ENCODE measurements around the gene CDC20B. TPM values are rescaled to one million over a fixed set of nuclear protein-coding genes. Genes with fewer than 3 reads are reported as not detected.
A peak's percentile ranks its signal among the peaks of the same experiment; 100 is the strongest.

Gene CDC20B
- total RNA-seq, 1 experiment from 2014 or later, result not detected

- peak overlapping the region; percentile 35 to 57 for H3K4me3 ChIP-seq (replicated peaks in 1 of 2; ENCODE audit: low read depth in 1 of 2, low read length in 2 of 2)
- ATAC-seq (peak; percentile 14), DNase-seq (ENCODE audit: low read depth, low spot score) (no peak)
- intact Hi-C loops (cut with micrococcal nuclease), result loop anchor here (2.0 to 10.0 kb wide), 6 partner anchors 53 to 821 kb away; partner anchors contain the start of genes DHX29, IL6ST, MCIDAS and MTREX
- H3K36me3 ChIP-seq (ENCODE audit: control insufficient read depth in 1 of 2, insufficient read depth in 2 of 2, low read length in 2 of 2), result no peaks in the 10 kb centered on the region
- 0 out of 2 replicates have a peak overlapping the region, but pooled peaks have one; percentile 3 for H3K27ac ChIP-seq (ENCODE audit: low read depth, low read length)
- POLR2A ChIA-PET, result interaction anchor here (1.1 kb wide), 1 partner anchor 14 kb away, joined by 3 read pairs; the partner anchor contains the start of gene GPX8
- H3K4me1 ChIP-seq (ENCODE audit: control insufficient read depth in 1 of 2, insufficient read depth in 2 of 2, low read length in 2 of 2), result peaks cover 14 to 37% of the 10 kb centered on the region in 2 experiments; a peak in 3 of 4 replicates
- H3K4me2 ChIP-seq (ENCODE audit: low read length), result peak overlapping the region; percentile 85
- RAD21 ChIA-PET (ENCODE audit: low non-redundant PET in 1 of 2, low total read pairs in 2 of 2, uncharacterized antibody in 2 of 2, unreplicated experiment in 2 of 2), result no interaction called here
- H3K79me2 ChIP-seq (ENCODE audit: insufficient read depth, low read length), result no peaks in the 10 kb centered on the region
- TF ChIP-seq ZFX (IDR thresholded peaks at IDR 0.05) (peak; percentile 36; the same call in 1 of the 2 replicates), CEBPB (IDR thresholded peaks at IDR 0.05; ENCODE audit: low read depth) (no peak)
- no peaks in the 10 kb centered on the region for H3K27me3 ChIP-seq (ENCODE audit: insufficient read depth, low read length)
- no peaks in the 10 kb centered on the region for H3K9me2 ChIP-seq (ENCODE audit: insufficient read depth)
- H3K9ac ChIP-seq (ENCODE audit: low read length), result peak overlapping the region; percentile 53
- H2AFZ ChIP-seq (ENCODE audit: low read depth, low read length, poor library complexity, severe bottlenecking), result peak overlapping the region; percentile 89
- no peaks in the 10 kb centered on the region; the same call in 1 of the 2 replicates for H4K20me1 ChIP-seq (ENCODE audit: insufficient read depth)
- BruUV-seq (replicated peaks), result no TSS peak
- CTCF ChIA-PET, result interaction anchor here (0.9 to 3.3 kb wide), 6 partner anchors 14 to 520 kb away, joined by 4 to 16 read pairs (median 10); partner anchors contain the start of genes CCNO and GPX8
- no peaks in the 10 kb centered on the region for H3K9me3 ChIP-seq (ENCODE audit: control insufficient read depth in 1 of 2, insufficient read depth in 1 of 2, low read depth in 1 of 2, low read length in 2 of 2)
Observed at GRCh38 chr5:55173687-55174230, 782 bp upstream of the CDC20B start.

- Histone ChIP-seq H3K4me3 (replicated peaks in 1 of 2; ENCODE audit: low read depth in 1 of 2, low read length in 2 of 2) (peak overlapping the region; percentile 33 to 49), H3K79me2 (ENCODE audit: insufficient read depth, low read length) (no peaks in the 10 kb centered on the region), H3K27ac (ENCODE audit: low read depth, low read length) (no peak overlapping the region), H3K4me1 (ENCODE audit: control insufficient read depth in 1 of 2, insufficient read depth in 2 of 2, low read length in 2 of 2) (peaks cover 14 to 37% of the 10 kb centered on the region in 2 experiments; a peak in 3 of 4 replicates), H3K9me3 (ENCODE audit: control insufficient read depth in 1 of 2, insufficient read depth in 1 of 2, low read depth in 1 of 2, low read length in 2 of 2) (no peaks in the 10 kb centered on the region), H3K36me3 (ENCODE audit: control insufficient read depth in 1 of 2, insufficient read depth in 2 of 2, low read length in 2 of 2) (no peaks in the 10 kb centered on the region), H3K27me3 (ENCODE audit: insufficient read depth, low read length) (no peaks in the 10 kb centered on the region), H3K9me2 (ENCODE audit: insufficient read depth) (no peaks in the 10 kb centered on the region), H3K4me2 (ENCODE audit: low read length) (peak overlapping the region; percentile 85), H4K20me1 (ENCODE audit: insufficient read depth) (no peaks in the 10 kb centered on the region; the same call in 1 of the 2 replicates), H2AFZ (ENCODE audit: low read depth, low read length, poor library complexity, severe bottlenecking) (peak overlapping the region; percentile 96), H3K9ac (ENCODE audit: low read length) (0 out of 2 replicates have a peak overlapping the region, but pooled peaks have one; percentile 11)
- ChIA-PET RAD21 (ENCODE audit: low non-redundant PET in 1 of 2, low total read pairs in 2 of 2, uncharacterized antibody in 2 of 2, unreplicated experiment in 2 of 2) (interaction anchor here in 1 of 2 experiments (0.9 kb wide), 1 partner anchor 236 kb away, joined by 4 read pairs; no protein-coding TSS in a partner anchor), CTCF (interaction anchor here (0.9 to 3.3 kb wide), 5 partner anchors 13 to 1028 kb away, joined by 3 to 16 read pairs (median 14); partner anchors contain the start of genes CCNO and GPX8), POLR2A (interaction anchor here (1.1 kb wide), 1 partner anchor 13 kb away, joined by 3 read pairs; the partner anchor contains the start of gene GPX8)
- TF ChIP-seq EGR1 (IDR thresholded peaks at IDR 0.05; ENCODE audit: low read depth), result no peak
- TF ChIP-seq RAD21 (IDR thresholded peaks at IDR 0.05; ENCODE audit: low read depth), result peak; percentile 94
- TF ChIP-seq ZBTB33 (IDR thresholded peaks at IDR 0.05; ENCODE audit: extremely low read depth, insufficient replicate concordance, low read length), result no peak
- TF ChIP-seq POLR2AphosphoS5 (IDR thresholded peaks at IDR 0.05; ENCODE audit: low read depth, low read length), result no peak
- no peak for TF ChIP-seq FOSL1 (IDR thresholded peaks at IDR 0.05; ENCODE audit: low read depth)
- TF ChIP-seq, protein P1, sequence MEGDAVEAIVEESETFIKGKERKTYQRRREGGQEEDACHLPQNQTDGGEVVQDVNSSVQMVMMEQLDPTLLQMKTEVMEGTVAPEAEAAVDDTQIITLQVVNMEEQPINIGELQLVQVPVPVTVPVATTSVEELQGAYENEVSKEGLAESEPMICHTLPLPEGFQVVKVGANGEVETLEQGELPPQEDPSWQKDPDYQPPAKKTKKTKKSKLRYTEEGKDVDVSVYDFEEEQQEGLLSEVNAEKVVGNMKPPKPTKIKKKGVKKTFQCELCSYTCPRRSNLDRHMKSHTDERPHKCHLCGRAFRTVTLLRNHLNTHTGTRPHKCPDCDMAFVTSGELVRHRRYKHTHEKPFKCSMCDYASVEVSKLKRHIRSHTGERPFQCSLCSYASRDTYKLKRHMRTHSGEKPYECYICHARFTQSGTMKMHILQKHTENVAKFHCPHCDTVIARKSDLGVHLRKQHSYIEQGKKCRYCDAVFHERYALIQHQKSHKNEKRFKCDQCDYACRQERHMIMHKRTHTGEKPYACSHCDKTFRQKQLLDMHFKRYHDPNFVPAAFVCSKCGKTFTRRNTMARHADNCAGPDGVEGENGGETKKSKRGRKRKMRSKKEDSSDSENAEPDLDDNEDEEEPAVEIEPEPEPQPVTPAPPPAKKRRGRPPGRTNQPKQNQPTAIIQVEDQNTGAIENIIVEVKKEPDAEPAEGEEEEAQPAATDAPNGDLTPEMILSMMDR (IDR thresholded peaks at IDR 0.05 in 2 of 3, conservative IDR thresholded peaks at IDR 0.05 in 1 of 3; ENCODE audit: borderline replicate concordance in 1 of 3, insufficient read depth in 1 of 3, low read depth in 2 of 3, low read length in 2 of 3), result peak; percentile 68 to 87 (median 78)
- intact Hi-C loops (cut with micrococcal nuclease), result loop anchor here (1.0 to 10.0 kb wide), 8 partner anchors 55 to 1029 kb away; partner anchors contain the start of genes DHX29, IL6ST, MCIDAS and MTREX
- DNase-seq (ENCODE audit: low read depth, low spot score) (peak; percentile 85), ATAC-seq (peak; percentile 42)
- BruUV-seq (replicated peaks), result no TSS peak
Observed at GRCh38 chr5:55172051-55172899, 702 bp downstream of the CDC20B start.
